Glutamatergic neuron (in vitro differentiated cells): ENCODE data around the gene CCDC152. TPM values are rescaled to one million over a fixed set of nuclear protein-coding genes. Genes with fewer than 3 reads are reported as not detected.

Experiments used
- DNase-seq: peaks from one replicate; pipeline ENCODE4 v3.0.0; 2022
- H3K27ac Mint-ChIP-seq: one replicate; pipeline ENCODE4 v1.8.0; 2020; ENCODE audit warnings: mild to moderate bottlenecking, mixed read lengths, inconsistent platforms; ENCODE audit not compliant: unreplicated experiment
- H3K27me3 Mint-ChIP-seq: one replicate; pipeline ENCODE4 v1.8.0; 2020; ENCODE audit warnings: mild to moderate bottlenecking, moderate library complexity, mixed read lengths, inconsistent platforms; ENCODE audit not compliant: unreplicated experiment
- H3K36me3 Mint-ChIP-seq: one replicate; pipeline ENCODE4 v1.8.0; 2020; ENCODE audit warnings: mild to moderate bottlenecking, mixed read lengths, inconsistent platforms; ENCODE audit not compliant: unreplicated experiment
- H3K4me1 Mint-ChIP-seq: one replicate; pipeline ENCODE4 v1.8.0; 2020; ENCODE audit warnings: mild to moderate bottlenecking, low read depth, mixed read lengths, inconsistent platforms; ENCODE audit not compliant: unreplicated experiment
- H3K4me3 Mint-ChIP-seq: one replicate; pipeline ENCODE4 v1.8.0; 2020; ENCODE audit warnings: mild to moderate bottlenecking, mixed read lengths, inconsistent platforms; ENCODE audit not compliant: unreplicated experiment
- H3K9me3 Mint-ChIP-seq: one replicate; pipeline ENCODE4 v1.8.0; 2020; ENCODE audit warnings: mild to moderate bottlenecking, moderate library complexity, mixed read lengths, inconsistent platforms; ENCODE audit not compliant: unreplicated experiment
- CTCF ChIP-seq: fragments of 200-600 bp; sonication (generic); IDR thresholded peaks from one replicate; pipeline ENCODE4 v1.5.0; 2021; ENCODE audit not compliant: partially characterized antibody, unreplicated experiment
- total RNA-seq: library from RNA; stranded (reverse); fragmentation: NEBNext Ultra II Directional; extraction: Animal tissue kit (Norgen Biotek cat#: 25700); gene quantifications from one replicate; pipeline ENCODE4 v1.2.1, GENCODE V29; 2021; ENCODE audit not compliant: unreplicated experiment

CCDC152 gene
- total RNA-seq, 1 donor from 2014 or later: 13.4 TPM

GRCh38 chr5:42826757-42827515 lies 70.3 kb downstream of the CCDC152 start:
- H3K27ac Mint-ChIP-seq: no peak overlapping the region
- TF ChIP-seq CTCF: no peak
- no peak for DNase-seq
- no peaks in the 10 kb centered on the region for H3K27me3 Mint-ChIP-seq
- no peak overlapping the region for H3K4me3 Mint-ChIP-seq
- H3K4me1 Mint-ChIP-seq: no peaks in the 10 kb centered on the region
- H3K9me3 Mint-ChIP-seq: no peaks in the 10 kb centered on the region
- H3K36me3 Mint-ChIP-seq: no peaks in the 10 kb centered on the region

- H3K9me3 Mint-ChIP-seq: no peaks in the 10 kb centered on the region
- no peaks in the 10 kb centered on the region for H3K27me3 Mint-ChIP-seq
These were observed 72.1 kb downstream of the CCDC152 start for GRCh38 chr5:42828671-42829070.

GRCh38 chr5:42830924-42831323 lies 74.3 kb downstream of the CCDC152 start:
- H3K27ac Mint-ChIP-seq: no peak overlapping the region
- H3K36me3 Mint-ChIP-seq: peaks cover 5% of the 10 kb centered on the region
- H3K4me3 Mint-ChIP-seq: no peak overlapping the region
- no peaks in the 10 kb centered on the region for H3K9me3 Mint-ChIP-seq
- H3K27me3 Mint-ChIP-seq: no peaks in the 10 kb centered on the region
- H3K4me1 Mint-ChIP-seq: no peaks in the 10 kb centered on the region
- no peak for DNase-seq
- no peak for TF ChIP-seq CTCF

More at GRCh38 chr5:42828671-42829070, 72.1 kb downstream of the CCDC152 start:
- H3K4me1 Mint-ChIP-seq: no peaks in the 10 kb centered on the region
- no peak for DNase-seq
- no peak overlapping the region for H3K4me3 Mint-ChIP-seq
- H3K36me3 Mint-ChIP-seq: no peaks in the 10 kb centered on the region
- no peak overlapping the region for H3K27ac Mint-ChIP-seq
- no peak for TF ChIP-seq CTCF

DNA sequence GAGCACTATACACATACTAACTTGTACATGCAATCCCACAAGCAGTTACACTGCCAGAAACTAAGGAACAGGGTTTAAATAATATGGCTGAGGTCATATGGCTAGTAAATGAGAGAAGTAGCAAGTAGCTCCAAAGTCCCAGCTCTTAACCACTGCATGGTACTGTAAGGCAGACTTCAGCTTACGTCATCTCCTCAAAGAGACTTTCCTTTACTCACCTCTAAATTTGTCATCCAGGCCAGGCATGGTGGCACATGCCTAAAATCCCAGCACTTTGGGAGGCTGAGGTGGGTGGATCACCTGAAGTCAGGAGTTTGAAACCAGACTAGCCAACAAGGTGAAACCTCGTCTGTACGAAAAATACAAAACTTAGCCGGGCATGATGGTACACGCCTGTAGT lies 75.4 kb downstream of the CCDC152 start:
- H3K27ac Mint-ChIP-seq: no peak overlapping the region
- no peak for DNase-seq
- H3K27me3 Mint-ChIP-seq: no peaks in the 10 kb centered on the region
- no peaks in the 10 kb centered on the region for H3K9me3 Mint-ChIP-seq
- H3K36me3 Mint-ChIP-seq: peaks cover 5% of the 10 kb centered on the region
- TF ChIP-seq CTCF: no peak
- H3K4me3 Mint-ChIP-seq: no peak overlapping the region
- H3K4me1 Mint-ChIP-seq: no peaks in the 10 kb centered on the region

DNA sequence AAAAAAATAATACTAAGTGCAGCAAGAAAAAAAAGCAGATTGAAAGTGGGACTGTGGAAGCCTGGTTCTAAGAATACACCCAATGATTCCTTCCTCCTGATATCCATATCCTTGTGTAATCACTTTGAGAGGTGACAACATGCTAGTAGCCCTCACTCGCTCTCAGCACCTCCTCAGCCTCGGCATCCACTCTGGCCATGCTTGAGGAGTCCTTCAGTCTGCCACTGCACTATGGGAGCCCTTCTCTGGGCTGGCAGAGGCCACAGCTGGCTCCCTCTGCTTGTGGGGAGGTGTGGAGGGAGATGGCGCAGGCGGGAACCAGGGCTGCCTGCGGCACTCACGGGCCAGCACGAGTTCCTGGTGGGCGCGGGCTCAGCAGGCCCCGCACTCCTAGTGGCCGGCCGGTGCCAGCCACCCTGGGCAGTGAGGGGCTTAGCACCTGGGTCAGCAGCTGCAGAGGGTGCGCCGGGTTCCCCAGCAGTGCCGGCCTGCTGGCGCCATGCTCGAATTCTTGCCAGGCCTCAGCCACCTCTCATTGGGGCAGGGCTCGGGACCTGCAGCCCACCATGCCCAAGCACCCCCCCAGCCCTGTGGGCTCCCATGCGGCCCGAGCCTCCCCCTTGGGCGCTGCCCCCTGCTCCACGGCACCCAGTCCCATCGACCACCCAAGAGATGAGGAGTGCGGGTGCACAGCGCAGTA lies 79.6 kb downstream of the CCDC152 start:
- Mint-ChIP-seq H3K4me1 (no peaks in the 10 kb centered on the region), H3K27ac (no peak overlapping the region), H3K27me3 (no peaks in the 10 kb centered on the region), H3K4me3 (no peak overlapping the region), H3K9me3 (no peaks in the 10 kb centered on the region), H3K36me3 (peaks cover 5% of the 10 kb centered on the region)
- DNase-seq: no peak
- no peak for TF ChIP-seq CTCF
